ENCODE measurements around the gene MGAT3.

Gene MGAT3

DNA sequence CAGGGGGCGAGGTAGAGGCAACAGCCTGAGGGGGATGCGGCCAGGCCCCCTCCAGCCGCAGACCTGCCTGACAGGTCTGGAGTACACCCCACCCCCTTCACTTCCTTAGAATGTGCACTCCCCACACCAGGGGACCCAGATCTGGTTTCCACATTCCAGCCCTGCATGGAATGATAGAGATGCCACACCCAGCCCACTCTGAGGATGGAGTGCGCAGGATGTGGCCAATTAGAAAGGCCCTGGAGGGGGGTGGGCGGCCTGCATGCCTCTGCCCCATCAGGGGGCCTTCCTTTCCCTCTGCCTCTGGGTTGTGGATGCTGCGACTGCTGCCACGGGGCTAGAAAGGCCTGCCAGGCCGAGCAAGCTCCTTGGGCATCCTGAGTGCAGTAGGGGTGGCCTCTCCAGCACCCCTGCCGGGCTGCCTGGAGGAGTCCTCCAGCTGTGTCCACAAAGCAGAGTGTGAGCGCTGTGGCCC, 28.2 kb upstream of the MGAT3 start:
- DNase-seq (ENCODE audit: low spot score): no peak

DNA sequence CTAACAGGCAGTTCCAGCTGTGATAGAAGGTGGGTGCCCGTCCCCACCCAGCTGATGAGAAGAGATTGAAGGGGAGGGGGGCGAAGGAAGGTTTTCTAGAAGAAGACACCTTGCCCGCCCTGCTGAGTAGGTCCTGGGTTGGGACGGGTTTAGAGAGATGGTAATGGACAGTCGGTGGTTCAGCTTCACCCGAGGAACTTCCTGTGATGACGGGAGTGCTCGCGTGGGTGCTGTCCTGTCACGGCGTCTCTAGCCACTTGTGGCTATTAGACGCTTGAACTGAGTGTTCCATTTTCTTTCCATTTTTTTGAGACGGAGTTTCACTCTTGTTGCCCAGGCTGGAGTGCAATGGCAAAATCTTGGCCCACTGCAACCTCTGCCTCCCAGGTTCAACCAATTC, 27.6 kb upstream of the MGAT3 start:
- DNase-seq (ENCODE audit: low spot score): no peak

GRCh38 chr22:39429916-39430575, 26.8 kb upstream of the MGAT3 start:
- no peak for DNase-seq (ENCODE audit: low spot score)

DNA sequence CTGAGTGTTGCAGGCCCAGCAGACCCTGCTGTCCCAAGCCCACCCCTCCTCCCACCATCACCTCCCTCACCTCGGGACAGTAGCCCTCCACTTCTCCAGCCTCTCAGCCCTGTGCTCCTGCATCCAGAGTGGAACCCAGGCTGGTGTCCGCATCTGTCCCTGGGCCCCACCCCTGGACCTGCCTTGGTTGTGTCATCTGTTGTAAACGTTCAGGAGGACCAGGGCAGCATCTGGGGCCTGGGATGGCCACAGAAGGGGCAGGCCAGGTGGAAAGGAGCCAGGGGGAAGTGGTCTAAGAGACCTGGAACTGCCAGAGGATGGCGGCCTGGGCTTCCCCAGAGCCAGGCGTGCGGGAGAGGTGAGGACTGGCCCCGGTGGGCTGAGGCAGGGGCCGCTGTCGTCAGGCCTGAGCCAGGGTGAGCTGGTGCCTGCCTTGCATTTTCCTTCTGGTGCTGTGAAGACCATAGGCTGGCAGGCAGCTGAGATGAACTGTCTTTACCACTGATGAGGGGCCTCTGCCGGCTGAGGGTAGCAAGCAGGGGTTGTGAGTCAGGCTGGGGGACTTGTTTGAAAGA, 26.1 kb upstream of the MGAT3 start:
- no peak for DNase-seq (ENCODE audit: low spot score)

DNA sequence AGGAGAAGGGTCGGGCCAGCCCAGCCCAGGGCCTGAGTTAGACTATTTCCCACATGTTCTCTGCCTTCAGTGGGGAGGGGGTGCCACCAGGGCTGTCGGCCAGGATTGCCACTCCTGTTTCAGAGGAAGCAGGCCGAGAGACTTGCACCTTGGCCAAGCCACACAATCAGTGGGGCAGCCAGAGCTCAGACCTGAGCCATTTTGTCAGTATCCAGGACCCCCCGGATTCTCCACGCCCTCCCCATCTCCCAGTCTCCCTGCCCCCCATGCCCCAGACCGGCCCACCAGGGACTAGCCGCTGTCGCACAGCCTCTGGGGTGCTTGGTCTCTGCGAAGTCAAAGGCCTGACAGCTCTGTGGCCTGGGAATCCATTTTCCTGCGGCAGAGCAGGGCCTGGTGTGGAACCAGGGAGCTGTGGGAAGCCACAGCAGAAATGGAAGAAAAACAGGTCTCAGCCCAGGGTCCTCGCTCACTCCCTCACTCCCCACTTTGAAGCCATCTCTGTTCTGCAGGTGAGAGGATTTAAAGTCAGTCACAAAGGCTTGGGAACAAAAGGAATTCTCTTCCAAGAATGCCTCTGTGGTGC, 25.5 kb upstream of the MGAT3 start:
- DNase-seq (ENCODE audit: low spot score): no peak

- DNase-seq (ENCODE audit: low spot score): no peak
These were observed 25.0 kb upstream of the MGAT3 start for GRCh38 chr22:39431821-39432251.

GRCh38 chr22:39432361-39432811, 24.4 kb upstream of the MGAT3 start:
- no peak for DNase-seq (ENCODE audit: low spot score)

DNA sequence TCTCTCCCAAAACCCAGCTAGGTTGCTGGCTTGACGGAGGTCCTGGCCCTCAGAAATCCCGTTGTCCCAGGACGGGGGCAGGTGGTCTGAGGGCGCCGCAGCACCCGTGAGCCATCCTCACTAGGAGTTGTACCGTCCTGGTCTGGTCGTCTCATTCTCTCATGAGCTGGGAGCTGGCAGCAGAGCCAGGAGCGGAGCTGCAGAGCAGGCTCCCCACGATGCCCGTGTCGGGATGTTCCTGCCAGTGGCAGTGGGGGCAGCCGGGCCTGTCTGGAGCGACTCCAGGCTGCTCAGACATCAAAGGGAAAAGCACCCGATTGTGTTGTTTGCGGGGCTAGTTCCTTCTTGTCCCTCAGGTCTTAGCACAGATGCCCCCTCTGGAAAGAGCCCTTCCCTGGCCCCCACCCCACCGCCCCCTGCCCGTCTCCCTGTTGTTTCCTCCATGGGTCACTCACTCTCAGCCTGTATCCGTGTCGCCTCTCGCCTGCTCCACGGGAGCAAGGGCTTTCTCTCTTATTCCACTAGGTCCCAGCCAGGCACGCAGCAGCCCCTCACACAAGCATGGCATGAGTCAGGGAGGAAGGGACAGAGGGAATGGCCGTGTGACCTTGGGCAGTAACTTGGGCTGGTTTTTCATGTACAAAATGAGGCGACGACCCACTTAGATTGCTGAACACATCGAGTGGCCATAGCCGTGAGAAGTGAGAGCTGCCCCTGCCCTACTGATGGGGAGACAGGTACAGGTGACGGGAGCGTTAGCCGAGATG, 23.2 kb upstream of the MGAT3 start:
- DNase-seq (ENCODE audit: low spot score): no peak

DNA sequence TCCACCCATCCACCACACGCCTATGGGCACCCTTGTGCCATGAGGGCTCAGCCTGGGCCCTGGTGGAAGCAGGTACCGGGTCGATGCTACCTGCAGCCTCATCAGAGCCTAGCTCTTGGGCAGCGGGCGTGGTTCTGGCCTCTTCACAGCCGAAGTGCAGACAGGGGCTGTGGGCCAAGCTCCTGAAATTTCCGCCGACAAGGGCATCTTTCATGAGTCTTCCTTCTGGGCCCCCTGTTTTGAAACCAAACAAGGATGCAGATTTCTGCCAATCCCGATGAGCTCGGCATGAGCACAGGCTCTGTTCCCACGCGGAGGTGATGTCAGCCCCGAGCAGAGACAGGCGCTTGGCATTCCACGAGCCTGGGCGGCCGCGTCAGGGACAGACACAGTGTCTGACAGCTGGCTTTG, 22.6 kb upstream of the MGAT3 start:
- DNase-seq (ENCODE audit: low spot score): no peak

- no peak for DNase-seq (ENCODE audit: low spot score)
These were observed 22.1 kb upstream of the MGAT3 start for GRCh38 chr22:39434721-39435120.

GRCh38 chr22:39435616-39436015, 21.2 kb upstream of the MGAT3 start:
- no peak for DNase-seq (ENCODE audit: low spot score)

- DNase-seq (ENCODE audit: low spot score): no peak
These were observed 18.8 kb upstream of the MGAT3 start for GRCh38 chr22:39437791-39438704.

DNA sequence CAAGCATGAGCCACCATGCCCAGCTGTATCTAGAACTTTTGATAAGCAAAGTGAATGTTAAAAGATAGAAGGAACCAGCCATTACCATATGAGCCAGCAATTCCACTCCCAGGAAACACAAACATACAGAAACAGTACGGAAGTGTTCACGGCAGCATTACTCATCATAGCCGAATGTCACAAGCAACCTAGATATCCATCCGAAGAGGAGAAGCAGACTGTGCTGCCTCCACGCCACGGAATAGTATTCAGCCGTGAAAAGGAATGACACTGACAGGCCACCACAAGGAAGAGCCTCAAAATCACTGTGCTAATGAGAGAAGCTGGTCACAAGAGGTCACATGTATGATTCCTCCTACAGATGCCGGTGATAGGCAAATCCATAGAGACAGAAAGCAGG, 17.6 kb upstream of the MGAT3 start:
- DNase-seq (ENCODE audit: low spot score): no peak

GRCh38 chr22:39443398-39443797, 13.4 kb upstream of the MGAT3 start:
- no peak for DNase-seq (ENCODE audit: low spot score)

- DNase-seq (ENCODE audit: low spot score): no peak
These were observed 12.5 kb upstream of the MGAT3 start for GRCh38 chr22:39444247-39444800.

DNA sequence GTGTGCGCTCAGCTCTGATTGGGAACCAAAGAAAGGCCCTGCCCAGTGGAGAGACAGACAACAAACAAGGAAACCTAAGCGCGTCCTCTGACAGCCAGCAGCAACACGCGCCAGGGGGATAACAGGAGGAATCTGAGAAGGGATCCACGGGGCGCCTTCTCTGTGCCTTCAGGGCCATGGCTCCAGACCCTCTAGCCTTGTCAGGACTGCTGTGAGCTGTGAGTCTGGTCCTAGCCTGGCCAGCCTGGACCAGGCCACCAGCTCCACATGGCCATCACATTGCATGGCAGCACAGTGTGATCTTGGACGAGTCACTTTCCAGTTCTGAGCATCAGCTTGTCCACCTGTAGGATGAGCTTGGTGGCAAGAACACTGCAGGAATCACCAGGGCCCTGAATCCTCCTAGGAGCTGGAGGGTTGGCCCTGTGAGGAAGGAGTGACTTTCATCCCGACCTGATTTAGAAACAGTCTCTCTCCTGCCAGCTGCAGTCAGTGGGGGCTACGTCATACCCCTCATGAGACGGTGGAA, 11.8 kb upstream of the MGAT3 start:
- DNase-seq (ENCODE audit: low spot score): no peak

DNA sequence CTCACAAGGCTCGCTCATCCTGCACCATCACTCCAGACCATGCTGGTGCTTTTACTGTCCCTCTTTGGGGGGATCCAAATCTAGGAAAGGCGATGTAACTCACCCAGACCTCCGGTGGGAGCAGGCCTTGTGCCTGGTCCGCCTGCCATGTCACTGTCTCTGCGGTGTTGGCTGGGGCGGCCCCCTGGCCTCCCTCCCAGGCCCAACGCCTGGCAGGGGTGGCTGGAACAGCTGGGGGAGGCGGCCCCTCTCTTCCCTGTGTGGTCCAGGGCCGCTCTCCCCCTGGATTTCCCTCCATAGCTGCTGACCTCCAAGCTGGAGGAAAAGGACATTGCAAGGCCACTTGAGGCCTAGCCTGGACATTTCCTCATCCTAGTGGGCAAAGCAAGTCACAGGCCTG, 11.1 kb upstream of the MGAT3 start:
- DNase-seq (ENCODE audit: low spot score): no peak

DNA sequence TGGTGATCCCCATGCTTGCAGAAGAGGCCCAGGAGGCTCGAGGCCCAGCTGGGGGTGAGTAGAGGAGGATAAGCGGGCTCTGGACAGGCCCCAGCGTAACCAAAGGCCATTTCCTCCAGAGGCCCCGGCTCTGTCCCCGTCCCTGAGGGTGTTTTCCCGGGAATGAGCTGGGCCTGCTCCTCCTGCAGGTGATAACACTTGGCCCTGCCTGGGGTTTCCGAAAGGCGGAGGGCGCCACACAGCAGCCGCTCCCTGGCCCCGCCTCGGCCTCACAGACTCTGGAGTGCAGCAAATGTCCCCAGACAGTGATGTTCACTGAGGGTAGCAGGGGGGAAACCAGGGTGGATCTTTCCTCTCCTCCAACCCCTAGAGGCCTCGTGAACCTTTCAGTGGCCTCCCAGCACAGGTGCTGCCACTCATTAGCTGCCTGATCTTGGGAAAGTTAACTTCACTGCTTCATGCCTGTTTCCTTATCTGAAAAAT, 10.5 kb upstream of the MGAT3 start:
- DNase-seq (ENCODE audit: low spot score): peak; percentile 51

DNA sequence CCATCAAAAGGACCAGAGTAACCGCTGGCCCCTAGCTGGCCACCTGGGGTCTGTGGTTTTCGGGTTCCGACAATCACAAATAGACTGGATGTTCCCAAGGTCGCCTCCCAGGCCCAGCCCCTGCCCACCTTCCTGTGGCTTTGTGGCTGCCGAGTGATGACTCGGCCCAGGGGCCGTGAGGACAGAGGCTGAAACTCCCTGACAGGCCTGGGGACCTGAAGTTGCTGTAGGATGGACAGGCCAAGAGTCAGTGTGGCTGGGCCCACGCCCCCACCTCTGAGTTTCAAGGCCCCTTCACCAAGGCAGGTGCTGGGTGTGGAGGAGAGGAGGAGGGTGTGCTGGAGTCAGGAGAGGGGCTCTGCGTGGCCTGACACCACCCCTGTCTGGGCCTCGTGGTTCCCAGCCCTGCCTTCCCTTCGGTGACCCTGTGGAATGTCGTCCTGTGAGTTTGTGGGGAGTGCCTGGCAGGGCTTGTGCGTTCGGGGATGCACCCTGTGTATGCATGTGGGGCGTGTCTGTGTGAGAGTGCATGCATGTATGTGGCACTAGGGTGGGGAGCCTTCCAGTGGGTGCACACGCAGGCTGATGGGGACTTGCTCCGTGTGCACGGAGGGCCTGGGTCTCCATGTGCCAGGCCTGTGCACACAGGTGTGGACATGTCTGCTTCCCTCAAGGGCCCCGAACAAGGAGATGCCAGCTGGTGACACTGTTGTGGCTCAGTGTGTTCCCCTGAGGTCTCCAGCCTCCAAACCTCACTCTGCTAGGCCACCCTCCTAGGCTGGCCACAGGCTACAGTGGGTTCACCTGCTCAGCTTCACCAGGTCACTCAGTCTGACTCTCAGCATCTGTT, 8.4 kb upstream of the MGAT3 start:
- no peak for DNase-seq (ENCODE audit: low spot score)

- DNase-seq (ENCODE audit: low spot score): no peak
These were observed 7.1 kb upstream of the MGAT3 start for GRCh38 chr22:39449708-39450107.
